HG03025 (cell line): ENCODE results near the gene TBX19.

ENCODE experiments used
- ATAC-seq: cut with Tn5 transposase; IDR thresholded peaks from one replicate; pipeline ENCODE4 v1.9.1; 2021; ENCODE audit warnings: mild to moderate bottlenecking, moderate library complexity; ENCODE audit not compliant: unreplicated experiment, low FRiP score

The TBX19 gene

GRCh38 chr1:168280296-168280927 is at the start of gene TBX19:
Gene TBX19, plus strand, starts transcription at chr1:168280877. Its CDS starts 214 bp downstream, at chr1:168281091.
- ATAC-seq, result no peak

- ATAC-seq, result no peak
Measured at GRCh38 chr1:168234846-168235547, 45.7 kb upstream of the TBX19 start.

- no peak for ATAC-seq
Measured at GRCh38 chr1:168235548-168235885, 45.2 kb upstream of the TBX19 start.

- no peak for ATAC-seq
Measured at GRCh38 chr1:168235937-168236336, 44.7 kb upstream of the TBX19 start.

- no peak for ATAC-seq
Measured at GRCh38 chr1:168236836-168237611, 43.7 kb upstream of the TBX19 start.

- no peak for ATAC-seq
Measured at GRCh38 chr1:168243198-168243597, 37.5 kb upstream of the TBX19 start.

GRCh38 chr1:168243636-168244212 is 37.0 kb upstream of the TBX19 start:
- no peak for ATAC-seq

GRCh38 chr1:168245042-168245441 is 35.6 kb upstream of the TBX19 start:
- ATAC-seq, result no peak

- no peak for ATAC-seq
Measured at GRCh38 chr1:168246506-168246905, 34.2 kb upstream of the TBX19 start.

GRCh38 chr1:168252204-168252733 is 28.4 kb upstream of the TBX19 start:
- ATAC-seq, result no peak

GRCh38 chr1:168256164-168256563 is 24.5 kb upstream of the TBX19 start:
- ATAC-seq, result no peak

- ATAC-seq, result no peak
Measured at GRCh38 chr1:168257397-168257796, 23.3 kb upstream of the TBX19 start.

- no peak for ATAC-seq
Measured at GRCh38 chr1:168259567-168259966, 21.1 kb upstream of the TBX19 start.

GRCh38 chr1:168260393-168260792 is 20.3 kb upstream of the TBX19 start:
- no peak for ATAC-seq

- ATAC-seq, result no peak
Measured at GRCh38 chr1:168261390-168261789, 19.3 kb upstream of the TBX19 start.

GRCh38 chr1:168263130-168263529 is 17.5 kb upstream of the TBX19 start:
- no peak for ATAC-seq

GRCh38 chr1:168264296-168264695 is 16.4 kb upstream of the TBX19 start:
- ATAC-seq, result no peak

GRCh38 chr1:168265596-168265995 is 15.1 kb upstream of the TBX19 start:
- ATAC-seq, result no peak

GRCh38 chr1:168266644-168267186 is 14.0 kb upstream of the TBX19 start:
- no peak for ATAC-seq

GRCh38 chr1:168271636-168272035 is 9.0 kb upstream of the TBX19 start:
- ATAC-seq, result no peak

GRCh38 chr1:168273575-168273974 is 7.1 kb upstream of the TBX19 start:
- no peak for ATAC-seq
